Testis (tissue), 3 donors: ENCODE data around the gene KDM6A. TPM values are rescaled to one million over a fixed set of nuclear protein-coding genes. Genes with fewer than 3 reads are reported as not detected.

ENCODE experiments used
- DNase-seq: peaks from one replicate; pipeline ENCODE4 v3.0.0-alpha.2; 2019
- H3K27ac ChIP-seq, 2 donors: fragments of 200-600 bp; sonication (generic); one replicate each; pipeline ENCODE4 v1.5.1; 2019
- H3K27me3 ChIP-seq: fragments of 200-600 bp; sonication (generic); one replicate; pipeline ENCODE4 v1.5.1; 2019
- H3K36me3 ChIP-seq: fragments of 200-600 bp; sonication (generic); one replicate; pipeline ENCODE4 v1.5.1; 2017; ENCODE audit warnings: low read depth; ENCODE audit errors: missing control alignments
- H3K4me1 ChIP-seq: fragments of 200-600 bp; sonication (generic); one replicate; pipeline ENCODE4 v1.5.1; 2019
- H3K4me3 ChIP-seq, 2 donors: fragments of 200-600 bp; sonication (generic); one replicate each; pipeline ENCODE4 v1.5.1; 2017 to 2019
- H3K9me3 ChIP-seq: fragments of 200-600 bp; sonication (generic); one replicate; pipeline ENCODE4 v1.5.1; 2017
- CTCF ChIP-seq, 3 experiments: fragments of 450-650 bp in 2 of 3; fragments of 200-600 bp in 1 of 3; sonication (generic) in 1 of 3; IDR thresholded peaks; one replicate each; pipeline ENCODE4 v1.5.1; 2016 to 2019; ENCODE audit warnings: antibody characterized with exemption in 3 of 3, mild to moderate bottlenecking in 2 of 3, moderate library complexity in 1 of 3
- POLR2A ChIP-seq: fragments of 450-650 bp; IDR thresholded peaks from one replicate; pipeline ENCODE4 v1.6.1; 2017; ENCODE audit warnings: antibody characterized with exemption, mild to moderate bottlenecking, moderate library complexity
- WGBS, 2 donors: methylation state at CpG; one replicate each; pipeline ENCODE4 v1.1.5; 2018; 5-methylcytosine and 5-hydroxymethylcytosine counted together
- intact Hi-C: fragments of 100-400 bp; cut with DNase I; formaldehyde crosslinking; loops from one replicate; pipeline ENCODE4 v1.15.1; 2023; ENCODE audit warnings: low total_unique reads
- polyA plus RNA-seq: library from polyadenylated mRNA; stranded (reverse); fragments of 350-450 nt; fragmentation: Illumina TruSeq; extraction: RNeasy Lipid Tissue Mini Kit (QIAGEN cat#74804); gene quantifications from one replicate; pipeline ENCODE4 v1.2.3, GENCODE V29; 2014; ENCODE audit warnings: low read depth, low replicate concordance; ENCODE audit not compliant: insufficient read depth
- total RNA-seq, 2 donors: library from RNA; depleted of rRNA; stranded (reverse); fragments of >200 nt; gene quantifications; one replicate each; pipeline ENCODE4 v1.2.3, GENCODE V29; 2016

Gene KDM6A
- total and polyA plus RNA-seq, 3 donors from 2014 or later, result 27.2 to 57.7 (median 56.7) TPM

GRCh38 chrX:45006002-45006800 lies 133.2 kb downstream of the KDM6A start:
- H3K4me1 ChIP-seq, result no peaks in the 10 kb centered on the region
- no peaks in the 10 kb centered on the region for H3K27me3 ChIP-seq
- WGBS, 2 donors, result 98% methylated on average over 7 to 10 of the region's 13 CpGs
- no peaks in the 10 kb centered on the region for H3K9me3 ChIP-seq
- H3K4me3 ChIP-seq, result no peak overlapping the region
- TF ChIP-seq CTCF (IDR thresholded peaks at IDR 0.05), result no peak
- TF ChIP-seq POLR2A, result no peak
- DNase-seq, result no peak
- H3K27ac ChIP-seq, result no peak overlapping the region
- intact Hi-C loops, result no loop called here
- H3K36me3 ChIP-seq, result no peaks in the 10 kb centered on the region

GRCh38 chrX:45007598-45007997 lies 134.6 kb downstream of the KDM6A start:
- WGBS, 2 donors, result 86% methylated on average over 2 to 3 of the region's 3 CpGs
- no peak for DNase-seq
- Histone ChIP-seq H3K27ac (no peak overlapping the region), H3K9me3 (no peaks in the 10 kb centered on the region), H3K4me3 (no peak overlapping the region), H3K36me3 (no peaks in the 10 kb centered on the region), H3K4me1 (no peaks in the 10 kb centered on the region), H3K27me3 (no peaks in the 10 kb centered on the region)
- intact Hi-C loops, result no loop called here
- TF ChIP-seq CTCF (IDR thresholded peaks at IDR 0.05) (no peak), POLR2A (no peak)

- H3K4me3 ChIP-seq, result no peak overlapping the region
- H3K4me1 ChIP-seq, result no peaks in the 10 kb centered on the region
- no peak for DNase-seq
- no peak overlapping the region for H3K27ac ChIP-seq
- H3K36me3 ChIP-seq, result no peaks in the 10 kb centered on the region
- H3K27me3 ChIP-seq, result no peaks in the 10 kb centered on the region
- WGBS, 2 donors, result 67 to 71% methylated on average over 3 of the region's 3 CpGs
- TF ChIP-seq POLR2A, result no peak
- TF ChIP-seq CTCF (IDR thresholded peaks at IDR 0.05), result no peak
- H3K9me3 ChIP-seq, result no peaks in the 10 kb centered on the region
- intact Hi-C loops, result no loop called here
These were observed 136.5 kb downstream of the KDM6A start for GRCh38 chrX:45009371-45010000.

GRCh38 chrX:45011131-45011530 lies 138.1 kb downstream of the KDM6A start:
- Histone ChIP-seq H3K27ac (no peak overlapping the region), H3K4me3 (no peak overlapping the region), H3K4me1 (no peaks in the 10 kb centered on the region), H3K9me3 (no peaks in the 10 kb centered on the region), H3K27me3 (no peaks in the 10 kb centered on the region), H3K36me3 (no peaks in the 10 kb centered on the region)
- no peak for DNase-seq
- no peak for TF ChIP-seq CTCF (IDR thresholded peaks at IDR 0.05)
- TF ChIP-seq POLR2A, result no peak
- intact Hi-C loops, result no loop called here

- no peak overlapping the region for H3K4me3 ChIP-seq
- no peaks in the 10 kb centered on the region for H3K36me3 ChIP-seq
- DNase-seq, result no peak
- TF ChIP-seq POLR2A, result no peak
- no peak for TF ChIP-seq CTCF (IDR thresholded peaks at IDR 0.05)
- no peaks in the 10 kb centered on the region for H3K27me3 ChIP-seq
- H3K9me3 ChIP-seq, result no peaks in the 10 kb centered on the region
- intact Hi-C loops, result no loop called here
- no peak overlapping the region for H3K27ac ChIP-seq
- H3K4me1 ChIP-seq, result no peaks in the 10 kb centered on the region
- WGBS, 2 donors, result 100% methylated on average over 1 of the region's 1 CpG
These were observed 138.6 kb downstream of the KDM6A start for GRCh38 chrX:45011597-45011996.
